B cell (primary cell): ENCODE data around the gene SEM1.

Experiments used
- EZH2 ChIP-seq: IDR thresholded peaks from 2 replicates; pipeline ENCODE4 v1.6.1; 2012; ENCODE audit warnings: borderline replicate concordance, low read depth, mild to moderate bottlenecking, moderate library complexity, low read length; ENCODE audit not compliant: insufficient read depth, poor library complexity, severe bottlenecking
- TF ChIP-seq, protein P1 (sequence below): fragments of 200-600 bp; IDR thresholded peaks from one replicate; pipeline ENCODE4 v1.8.0; 2022; ENCODE audit warnings: antibody characterized with exemption, mild to moderate bottlenecking

DNA sequence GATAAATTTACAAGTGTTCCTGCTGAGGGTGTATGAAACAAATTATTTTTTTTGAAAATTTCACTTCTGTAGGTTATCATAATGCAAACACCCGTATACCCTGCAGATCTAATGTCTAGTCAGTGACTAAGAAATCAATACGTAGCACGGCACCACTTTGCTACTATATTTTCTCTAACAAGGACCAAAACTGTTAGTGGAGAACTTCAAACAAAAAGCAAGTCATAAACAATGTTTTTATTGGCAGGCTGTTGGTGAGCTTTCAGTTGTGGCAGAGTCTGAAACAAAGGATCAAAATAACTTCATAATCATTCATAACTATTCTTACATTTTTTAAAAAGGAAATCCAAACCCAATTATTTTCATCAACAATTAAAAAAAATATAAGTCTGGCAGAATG lies 11.8 kb downstream of the SEM1 start:
- TF ChIP-seq, protein P1, sequence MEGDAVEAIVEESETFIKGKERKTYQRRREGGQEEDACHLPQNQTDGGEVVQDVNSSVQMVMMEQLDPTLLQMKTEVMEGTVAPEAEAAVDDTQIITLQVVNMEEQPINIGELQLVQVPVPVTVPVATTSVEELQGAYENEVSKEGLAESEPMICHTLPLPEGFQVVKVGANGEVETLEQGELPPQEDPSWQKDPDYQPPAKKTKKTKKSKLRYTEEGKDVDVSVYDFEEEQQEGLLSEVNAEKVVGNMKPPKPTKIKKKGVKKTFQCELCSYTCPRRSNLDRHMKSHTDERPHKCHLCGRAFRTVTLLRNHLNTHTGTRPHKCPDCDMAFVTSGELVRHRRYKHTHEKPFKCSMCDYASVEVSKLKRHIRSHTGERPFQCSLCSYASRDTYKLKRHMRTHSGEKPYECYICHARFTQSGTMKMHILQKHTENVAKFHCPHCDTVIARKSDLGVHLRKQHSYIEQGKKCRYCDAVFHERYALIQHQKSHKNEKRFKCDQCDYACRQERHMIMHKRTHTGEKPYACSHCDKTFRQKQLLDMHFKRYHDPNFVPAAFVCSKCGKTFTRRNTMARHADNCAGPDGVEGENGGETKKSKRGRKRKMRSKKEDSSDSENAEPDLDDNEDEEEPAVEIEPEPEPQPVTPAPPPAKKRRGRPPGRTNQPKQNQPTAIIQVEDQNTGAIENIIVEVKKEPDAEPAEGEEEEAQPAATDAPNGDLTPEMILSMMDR = no peak
- no peak for TF ChIP-seq EZH2
